ENCODE results near the gene DOCK10. TPM values are rescaled to one million over a fixed set of nuclear protein-coding genes. Genes with fewer than 3 reads are reported as not detected.

DOCK10 gene
- total RNA-seq, 1 donor from 2014 or later, result 15.2 TPM

GRCh38 chr2:225008179-225008856 lies 34.0 kb downstream of the DOCK10 start:
- Mint-ChIP-seq H3K9me3 (ENCODE audit: unreplicated experiment) (no peaks in the 10 kb centered on the region), H3K4me1 (ENCODE audit: unreplicated experiment) (peaks cover 44% of the 10 kb centered on the region), H3K36me3 (ENCODE audit: unreplicated experiment) (no peaks in the 10 kb centered on the region), H3K4me3 (ENCODE audit: unreplicated experiment) (no peak overlapping the region), H3K27ac (ENCODE audit: unreplicated experiment) (no peak overlapping the region), H3K27me3 (ENCODE audit: unreplicated experiment) (no peaks in the 10 kb centered on the region)
- DNase-seq (ENCODE audit: extremely low spot score, unreplicated experiment), result no peak
- no peak for TF ChIP-seq CTCF (IDR thresholded peaks at IDR 0.05)

DNA sequence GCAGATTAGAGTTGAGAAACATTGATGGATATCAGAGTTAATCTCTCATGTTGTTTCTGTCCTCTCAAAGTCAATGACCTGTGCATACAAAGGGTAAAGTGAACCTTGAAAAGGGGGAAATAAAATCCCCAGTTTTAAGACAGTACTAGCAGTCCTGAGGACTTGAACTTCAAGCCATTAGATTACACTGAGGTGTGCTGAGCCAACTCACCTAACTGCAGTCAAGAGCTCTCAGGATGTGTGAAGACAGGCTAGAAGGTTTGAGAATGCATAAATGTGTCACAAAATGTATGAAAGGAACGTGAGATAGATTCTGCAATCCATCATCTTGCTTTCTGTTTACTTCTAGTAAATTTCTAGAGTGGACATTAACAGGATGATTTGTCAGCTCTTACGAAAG lies 35.5 kb downstream of the DOCK10 start:
- Mint-ChIP-seq H3K9me3 (ENCODE audit: unreplicated experiment) (no peaks in the 10 kb centered on the region), H3K27me3 (ENCODE audit: unreplicated experiment) (no peaks in the 10 kb centered on the region), H3K27ac (ENCODE audit: unreplicated experiment) (no peak overlapping the region), H3K36me3 (ENCODE audit: unreplicated experiment) (no peaks in the 10 kb centered on the region), H3K4me1 (ENCODE audit: unreplicated experiment) (peaks cover 41% of the 10 kb centered on the region), H3K4me3 (ENCODE audit: unreplicated experiment) (no peak overlapping the region)
- no peak for TF ChIP-seq CTCF (IDR thresholded peaks at IDR 0.05)
- DNase-seq (ENCODE audit: extremely low spot score, unreplicated experiment), result no peak

DNA sequence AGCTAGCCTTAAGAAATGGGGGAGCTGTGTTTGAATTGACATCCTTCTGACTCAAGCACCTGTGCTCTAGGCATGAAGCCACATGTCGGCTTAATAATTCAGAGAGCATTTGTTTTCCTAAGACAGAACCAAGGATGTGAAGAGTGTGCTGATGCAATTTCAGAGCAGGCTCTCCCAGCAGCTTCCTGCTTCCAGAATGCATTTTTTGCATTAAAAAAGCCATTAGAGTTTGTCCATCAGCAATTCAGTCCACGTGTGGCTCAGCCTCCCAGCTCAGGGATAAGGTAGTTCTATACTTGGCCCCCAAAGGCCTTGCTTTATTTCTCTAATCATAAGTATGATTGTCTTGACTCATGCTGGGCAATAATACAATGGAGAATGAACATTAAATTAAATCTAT lies 37.7 kb downstream of the DOCK10 start:
- Mint-ChIP-seq H3K9me3 (ENCODE audit: unreplicated experiment) (no peaks in the 10 kb centered on the region), H3K4me1 (ENCODE audit: unreplicated experiment) (peaks cover 23% of the 10 kb centered on the region), H3K27me3 (ENCODE audit: unreplicated experiment) (no peaks in the 10 kb centered on the region), H3K36me3 (ENCODE audit: unreplicated experiment) (no peaks in the 10 kb centered on the region), H3K4me3 (ENCODE audit: unreplicated experiment) (no peak overlapping the region), H3K27ac (ENCODE audit: unreplicated experiment) (peak overlapping the region; percentile 53)
- DNase-seq (ENCODE audit: extremely low spot score, unreplicated experiment), result no peak
- TF ChIP-seq CTCF (IDR thresholded peaks at IDR 0.05), result no peak

DNA sequence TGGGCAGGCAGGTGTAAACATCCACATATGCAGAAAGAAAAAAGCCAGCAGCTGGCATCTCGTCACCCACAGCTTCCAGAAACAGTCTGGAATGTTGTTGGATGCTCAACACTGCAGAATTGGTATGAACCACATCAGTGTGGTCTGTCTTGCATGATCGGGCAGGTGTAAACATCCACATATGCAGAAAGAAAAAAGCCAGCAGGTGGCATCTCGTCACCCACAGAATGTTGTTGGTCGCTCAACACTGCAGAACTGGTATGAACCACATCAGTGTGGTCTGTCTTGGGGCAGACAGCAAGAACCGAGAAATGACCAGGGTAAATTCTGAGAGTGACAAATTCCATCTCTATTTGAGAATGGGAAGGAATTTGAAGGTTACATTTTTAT lies 39.6 kb downstream of the DOCK10 start:
- Mint-ChIP-seq H3K4me3 (ENCODE audit: unreplicated experiment) (no peak overlapping the region), H3K27me3 (ENCODE audit: unreplicated experiment) (no peaks in the 10 kb centered on the region), H3K36me3 (ENCODE audit: unreplicated experiment) (no peaks in the 10 kb centered on the region), H3K4me1 (ENCODE audit: unreplicated experiment) (peaks cover 22% of the 10 kb centered on the region), H3K9me3 (ENCODE audit: unreplicated experiment) (no peaks in the 10 kb centered on the region), H3K27ac (ENCODE audit: unreplicated experiment) (no peak overlapping the region)
- no peak for DNase-seq (ENCODE audit: extremely low spot score, unreplicated experiment)
- TF ChIP-seq CTCF (IDR thresholded peaks at IDR 0.05), result no peak

GRCh38 chr2:225002039-225002655 lies 40.1 kb downstream of the DOCK10 start:
- no peaks in the 10 kb centered on the region for H3K36me3 Mint-ChIP-seq (ENCODE audit: unreplicated experiment)
- H3K4me1 Mint-ChIP-seq (ENCODE audit: unreplicated experiment), result peaks cover 23% of the 10 kb centered on the region
- H3K9me3 Mint-ChIP-seq (ENCODE audit: unreplicated experiment), result no peaks in the 10 kb centered on the region
- no peak overlapping the region for H3K4me3 Mint-ChIP-seq (ENCODE audit: unreplicated experiment)
- no peaks in the 10 kb centered on the region for H3K27me3 Mint-ChIP-seq (ENCODE audit: unreplicated experiment)
- H3K27ac Mint-ChIP-seq (ENCODE audit: unreplicated experiment), result no peak overlapping the region
- no peak for DNase-seq (ENCODE audit: extremely low spot score, unreplicated experiment)
- TF ChIP-seq CTCF (IDR thresholded peaks at IDR 0.05), result peak; percentile 90

Measured in osteocyte (in vitro differentiated cells).